ENCODE measurements around the gene NWD2. TPM values are rescaled to one million over a fixed set of nuclear protein-coding genes. Genes with fewer than 3 reads are reported as not detected.
A peak's percentile ranks its signal among the peaks of the same experiment; 100 is the strongest.
"Not testable (repeated sequence)": the region's sequence is repeated elsewhere in the genome, so short reads cannot be mapped to it uniquely, and the experiment has no call there.

Gene NWD2, protein sequence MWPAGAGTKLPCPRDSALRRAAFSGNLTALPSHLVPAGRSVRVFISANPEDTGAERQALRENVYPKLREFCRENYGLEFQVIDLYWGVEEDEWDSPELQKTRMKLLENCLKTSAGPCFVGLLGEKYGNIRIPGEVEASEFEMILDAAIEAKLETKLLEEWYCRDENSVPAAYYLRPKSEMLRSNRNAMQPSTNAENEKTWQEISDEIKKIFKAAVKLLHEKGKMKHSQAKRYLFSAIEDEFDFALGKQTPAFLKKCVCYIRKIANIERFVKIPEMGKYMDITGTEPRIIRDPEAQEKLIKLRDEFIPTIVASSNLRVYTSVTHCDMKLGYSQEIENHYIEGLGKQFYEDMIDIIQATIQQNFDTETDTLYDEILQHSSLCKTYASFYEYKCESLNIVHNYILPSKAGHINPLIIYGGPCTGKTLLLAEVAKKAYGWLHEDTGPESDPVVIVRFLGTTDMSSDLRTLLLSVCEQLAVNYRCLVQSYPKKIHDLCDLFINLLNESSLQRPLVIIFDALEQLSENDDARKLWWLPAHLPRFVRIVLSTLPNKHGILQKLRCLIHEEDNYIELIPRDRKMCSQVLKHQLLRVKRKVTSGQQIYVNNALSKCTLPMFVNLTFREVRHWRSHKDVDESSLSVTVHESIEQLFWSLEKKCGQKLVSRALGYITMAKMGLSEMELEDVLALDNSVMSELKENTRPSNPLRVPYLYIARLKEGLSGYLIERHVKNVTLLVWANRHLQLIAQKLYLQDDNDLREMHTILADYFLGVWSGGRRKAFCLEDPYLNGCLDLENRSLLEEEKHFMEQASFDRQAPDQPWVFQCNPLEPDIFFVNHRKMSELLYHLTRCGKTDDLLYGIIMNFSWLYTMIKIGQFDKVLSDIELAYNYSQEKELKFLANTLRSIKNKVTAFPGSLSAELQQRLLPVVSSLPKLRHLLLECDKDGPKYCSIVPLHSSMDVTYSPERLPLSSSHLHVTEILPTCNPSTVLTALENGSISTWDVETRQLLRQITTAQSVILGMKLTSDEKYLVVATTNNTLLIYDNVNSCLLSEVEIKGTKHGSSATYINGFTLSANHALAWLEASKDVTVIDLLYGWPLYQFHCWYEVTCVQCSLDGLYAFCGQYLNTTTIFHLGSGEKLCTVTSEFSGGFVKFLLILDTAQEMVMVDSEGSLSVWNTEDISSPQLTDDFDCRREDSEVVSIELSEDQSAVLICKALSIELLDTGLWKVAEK (N-terminal part only)
- not detected for total RNA-seq

DNA sequence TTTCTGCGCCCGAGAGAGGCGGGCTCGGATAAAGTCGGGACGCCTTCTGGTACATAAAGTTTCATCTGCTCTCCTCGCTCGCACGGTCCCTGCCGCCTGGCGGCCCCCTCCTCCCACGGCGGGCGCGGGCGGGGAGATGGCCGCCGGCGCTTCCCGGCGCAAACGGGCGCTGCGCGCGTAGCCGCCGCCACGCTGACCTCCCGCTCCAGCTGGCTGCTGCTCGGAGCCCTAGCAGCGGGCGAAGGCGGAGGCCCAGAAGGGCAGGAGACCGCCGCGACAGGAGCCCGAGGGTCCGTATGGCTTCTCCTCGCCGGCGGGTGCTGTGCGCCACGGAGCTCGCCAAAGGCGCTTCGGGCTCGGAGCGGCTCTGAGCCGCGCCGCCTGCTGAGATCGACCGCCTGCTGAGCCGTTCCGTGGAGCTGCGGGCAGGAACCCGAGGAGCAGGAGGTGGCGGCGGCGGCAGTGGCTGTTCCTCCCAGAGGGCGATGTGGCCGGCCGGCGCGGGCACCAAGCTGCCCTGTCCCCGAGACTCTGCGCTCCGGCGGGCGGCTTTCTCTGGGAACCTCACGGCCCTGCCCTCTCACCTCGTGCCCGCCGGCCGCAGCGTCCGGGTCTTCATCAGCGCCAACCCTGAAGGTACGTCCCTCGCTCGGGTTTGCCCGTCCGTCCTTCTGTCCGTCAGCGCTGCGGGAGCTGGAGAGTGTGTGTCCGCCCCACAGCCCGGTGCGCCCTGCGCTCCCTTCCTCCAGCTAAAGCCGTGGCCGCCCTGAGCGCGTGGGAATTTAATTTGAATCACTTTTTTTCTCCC is at the start of gene NWD2:
Gene NWD2, plus strand, starts transcription at position 161 of the 808 bp plus-strand sequence. Its CDS starts 325 bp downstream, at position 486.
- DNase-seq (ENCODE audit: low spot score) (no peak), ATAC-seq (peak; percentile 38)

DNA sequence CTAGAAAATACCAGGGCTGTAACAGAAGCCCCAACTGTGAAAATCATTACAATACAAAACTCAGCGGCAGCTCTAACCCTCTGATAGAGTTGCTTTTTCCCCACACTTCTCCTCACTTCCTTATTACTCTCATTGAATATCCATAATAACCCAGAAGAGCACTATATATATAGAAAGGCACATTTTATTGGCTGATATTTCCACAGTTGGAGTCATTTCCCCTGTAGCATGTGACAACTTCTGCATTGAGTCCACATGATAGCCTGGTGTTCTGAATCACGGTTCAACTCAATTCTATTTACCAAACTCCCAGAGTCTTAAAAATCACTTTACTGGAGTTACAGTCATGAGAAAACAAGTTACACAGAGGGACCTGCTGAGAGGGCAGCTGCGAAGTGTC is 46.6 kb upstream of the NWD2 start:
- DNase-seq (ENCODE audit: low spot score) (no peak), ATAC-seq (no peak)

DNA sequence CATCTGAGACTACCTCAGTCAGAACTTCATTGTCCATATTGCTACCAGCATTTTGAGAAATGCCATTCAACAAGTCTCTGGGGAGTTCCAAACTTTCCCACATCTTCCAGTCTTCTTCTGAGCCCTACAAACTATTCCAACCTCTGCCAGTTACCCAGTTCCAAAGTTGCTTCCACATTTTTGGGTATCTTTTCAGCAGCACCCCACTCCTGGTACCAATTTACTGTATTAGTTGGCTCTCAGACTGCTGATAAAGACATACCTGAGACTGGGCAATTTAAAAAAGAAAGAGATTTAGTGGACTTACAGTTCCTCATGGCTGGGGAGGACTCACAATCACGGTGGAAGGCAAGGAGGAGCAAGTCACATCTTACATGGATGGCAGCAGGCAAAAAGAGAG is 39.8 kb upstream of the NWD2 start:
- not testable (repeated sequence) for DNase-seq (ENCODE audit: low spot score); ATAC-seq

DNA sequence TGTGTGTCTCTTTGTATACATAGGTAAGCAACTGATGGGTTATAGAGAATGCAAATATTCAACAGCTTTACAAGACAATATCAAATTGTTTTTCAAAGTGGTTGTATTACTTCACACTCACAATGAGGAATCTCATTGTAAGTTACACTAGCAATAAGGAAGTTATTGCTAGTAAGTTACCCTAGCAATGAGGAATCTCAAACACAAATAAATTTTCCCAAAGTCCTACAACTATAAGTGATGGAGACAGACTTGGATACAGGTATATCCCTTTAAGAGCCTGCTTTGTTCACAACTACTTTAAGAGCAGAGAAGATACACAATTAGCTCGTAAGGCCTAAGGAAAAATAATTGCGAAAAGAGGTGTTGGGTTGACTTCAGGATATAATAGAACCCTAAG is 28.3 kb upstream of the NWD2 start:
- no peak for ATAC-seq

DNA sequence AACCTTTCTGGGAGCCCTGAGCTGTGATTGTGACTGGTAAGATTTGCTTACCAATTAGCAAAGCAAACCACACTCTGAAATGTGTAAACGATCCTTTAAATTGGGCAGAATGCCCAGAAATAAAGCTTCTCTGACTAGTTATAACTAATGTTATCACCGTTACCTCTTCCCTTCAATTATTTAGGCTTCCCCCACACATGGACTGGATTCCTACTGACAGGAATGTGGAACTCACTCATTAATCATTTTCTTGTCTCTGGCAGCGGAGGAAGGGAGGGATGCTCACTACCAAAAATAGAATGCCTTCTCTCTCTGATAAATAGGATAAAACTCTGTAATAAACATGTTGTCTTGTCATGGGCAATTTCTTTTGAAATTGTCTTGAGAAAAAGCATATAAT is 25.3 kb upstream of the NWD2 start:
- ATAC-seq (no peak), DNase-seq (ENCODE audit: low spot score) (no peak)

More for the DNA sequence above, 28.3 kb upstream of the NWD2 start:
- no peak for DNase-seq (ENCODE audit: low spot score)

DNA sequence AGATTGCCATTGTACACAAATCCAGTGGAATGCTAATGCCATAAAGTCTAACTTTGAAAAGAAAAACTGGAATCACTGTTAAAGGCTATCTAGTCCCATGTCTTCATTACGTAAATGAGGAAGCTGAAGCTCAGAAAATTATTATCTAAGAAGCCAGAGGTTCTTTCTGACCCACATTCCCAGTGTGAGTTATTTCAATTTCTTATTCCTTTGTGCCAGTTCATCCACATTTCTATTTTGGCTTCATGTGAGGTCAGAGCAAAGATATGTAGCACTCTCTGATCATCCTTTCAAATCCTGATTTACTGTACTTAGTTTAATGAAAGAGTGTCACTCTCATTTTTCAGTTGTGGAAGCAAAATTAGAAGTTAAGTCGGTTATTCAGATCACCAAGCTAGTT is 24.6 kb upstream of the NWD2 start:
- DNase-seq (ENCODE audit: low spot score) (no peak), ATAC-seq (no peak)

DNA sequence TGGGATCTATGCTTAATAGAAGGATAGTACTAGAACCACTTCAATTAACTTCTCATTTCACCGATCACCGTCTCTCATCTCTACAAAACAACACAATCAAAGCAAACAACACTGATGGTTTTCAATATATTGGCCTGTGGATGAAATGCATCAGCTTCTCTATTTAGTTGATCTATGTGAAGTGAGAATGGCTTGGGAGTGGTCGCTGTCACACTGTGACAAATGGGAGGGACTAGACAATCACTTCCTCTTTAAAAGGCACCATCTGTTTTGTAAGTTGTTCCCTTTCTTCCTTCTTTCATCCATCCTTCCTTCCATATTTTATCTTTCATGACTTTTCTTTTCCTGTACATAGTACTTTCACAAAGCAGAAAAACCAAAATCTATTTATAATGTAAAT is 23.9 kb upstream of the NWD2 start:
- DNase-seq (ENCODE audit: low spot score), result no peak
- ATAC-seq, result no peak

DNA sequence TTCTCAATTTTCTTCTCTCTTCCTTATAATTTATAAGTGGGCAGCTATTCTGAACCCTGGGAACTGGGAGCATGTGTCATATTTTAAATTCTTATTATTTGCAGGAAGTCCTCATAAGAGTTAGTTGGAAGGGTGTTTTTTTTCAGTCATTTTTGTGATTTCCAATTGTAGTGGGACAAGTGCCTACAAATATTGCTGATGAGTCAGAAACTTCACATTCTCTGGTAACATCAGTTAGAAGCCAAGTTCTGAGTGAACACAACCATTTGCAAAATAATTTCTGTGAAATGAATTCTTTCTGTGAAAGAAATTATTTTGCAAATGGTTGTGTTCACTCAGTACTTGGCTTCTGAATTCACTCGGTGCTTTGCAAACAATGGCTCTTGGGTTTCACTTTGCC is 20.8 kb upstream of the NWD2 start:
- ATAC-seq (no peak), DNase-seq (ENCODE audit: low spot score) (no peak)

DNA sequence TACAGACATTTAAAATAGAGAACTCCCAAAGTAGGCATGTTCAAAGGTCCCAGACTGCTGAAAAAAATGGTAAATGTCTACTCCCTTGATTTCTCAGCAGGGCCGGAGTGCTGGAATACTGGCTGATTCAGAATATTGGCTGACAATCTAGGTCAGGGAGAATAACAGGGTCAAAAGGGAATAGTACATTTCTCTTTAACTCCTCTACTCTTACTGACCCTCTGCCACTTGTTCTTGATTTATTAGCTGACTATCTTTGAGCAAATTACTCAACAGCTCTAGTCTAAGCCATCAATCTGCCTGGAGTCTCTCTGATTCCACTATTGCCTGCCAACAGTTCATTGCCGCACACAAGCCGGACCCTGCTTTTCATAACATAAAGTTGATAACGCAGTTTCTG is 19.7 kb upstream of the NWD2 start:
- no peak for ATAC-seq
- no peak for DNase-seq (ENCODE audit: low spot score)

DNA sequence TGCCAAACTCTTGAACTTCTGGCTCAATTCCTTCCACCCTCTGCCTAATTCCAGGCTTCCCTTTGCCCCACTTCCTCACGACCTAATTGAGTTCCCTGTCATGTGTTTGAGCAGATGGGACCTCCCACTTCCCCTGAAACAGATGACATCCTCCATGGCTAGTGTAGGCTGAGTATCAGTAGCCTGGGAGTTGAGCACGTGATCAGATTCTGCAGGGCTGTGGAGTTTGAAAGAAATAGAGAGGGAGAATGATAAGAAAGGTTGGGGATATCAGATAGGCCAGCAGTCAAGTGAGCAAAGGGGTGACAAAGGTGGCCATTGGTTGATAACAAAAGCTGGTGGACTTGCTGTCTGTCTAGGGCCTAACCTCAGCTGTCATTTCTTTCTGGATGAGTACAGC is 18.8 kb upstream of the NWD2 start:
- ATAC-seq (no peak), DNase-seq (ENCODE audit: low spot score) (no peak)

DNA sequence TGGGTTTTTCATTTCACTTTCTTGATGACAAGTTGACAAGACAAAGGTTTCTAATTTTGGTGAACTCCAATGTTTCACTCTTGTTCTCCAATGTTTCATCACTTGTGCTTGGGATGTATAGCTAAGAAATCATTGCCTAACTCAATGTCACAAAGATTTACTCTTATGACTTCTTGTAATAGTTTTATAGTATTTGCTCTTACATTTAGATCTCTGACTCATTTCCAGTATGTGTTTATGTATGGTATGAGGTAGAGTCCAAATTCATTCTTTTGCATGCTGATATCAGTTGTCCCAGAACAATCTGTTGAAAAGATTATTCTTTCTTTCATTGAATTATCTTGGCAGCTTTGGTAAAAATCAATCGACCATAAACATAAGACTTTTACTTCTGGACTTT is 12.2 kb upstream of the NWD2 start:
- DNase-seq (ENCODE audit: low spot score), result no peak

DNA sequence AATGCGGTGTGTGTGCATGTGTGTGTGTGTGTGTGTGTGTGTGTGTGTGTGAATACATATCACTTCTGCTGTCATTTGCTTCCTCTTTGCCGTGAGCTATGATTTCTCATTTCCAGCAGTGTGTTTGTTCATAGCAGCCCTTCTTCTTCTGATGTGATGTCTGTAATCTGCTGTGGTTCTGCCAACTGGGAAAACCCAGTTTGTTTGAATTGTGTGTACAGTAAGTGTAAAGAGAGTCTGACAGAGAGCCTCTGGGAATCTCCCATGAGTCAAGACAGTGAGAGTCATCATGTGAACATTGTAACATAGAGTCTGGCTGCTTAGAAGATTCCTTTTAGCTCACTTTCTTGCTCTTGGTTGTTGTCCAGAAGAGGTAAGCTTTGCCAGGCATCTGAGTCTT is 8.4 kb upstream of the NWD2 start:
- DNase-seq (ENCODE audit: low spot score) (no peak), ATAC-seq (no peak)

More for the DNA sequence above, 12.2 kb upstream of the NWD2 start:
- no peak for ATAC-seq

DNA sequence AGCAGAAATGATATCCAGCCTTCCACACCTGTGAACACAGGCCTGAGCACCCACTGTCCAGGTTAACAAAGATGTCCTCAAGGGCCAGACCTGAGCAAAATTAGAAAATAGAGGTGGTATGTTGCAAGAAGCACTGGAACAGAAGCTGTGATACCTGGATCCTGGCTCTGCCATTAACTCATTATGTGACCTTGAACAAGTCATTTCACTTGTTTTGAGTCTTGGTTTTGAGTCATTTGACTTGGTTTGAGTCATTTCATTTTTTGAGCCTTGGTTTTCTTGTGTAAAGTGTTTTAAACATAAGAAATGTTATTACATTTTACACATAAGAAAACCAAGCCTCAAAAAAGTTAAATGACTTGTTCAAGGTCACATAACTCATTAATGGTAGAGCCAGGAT is 2.9 kb upstream of the NWD2 start:
- DNase-seq (ENCODE audit: low spot score) (no peak), ATAC-seq (no peak)

DNA sequence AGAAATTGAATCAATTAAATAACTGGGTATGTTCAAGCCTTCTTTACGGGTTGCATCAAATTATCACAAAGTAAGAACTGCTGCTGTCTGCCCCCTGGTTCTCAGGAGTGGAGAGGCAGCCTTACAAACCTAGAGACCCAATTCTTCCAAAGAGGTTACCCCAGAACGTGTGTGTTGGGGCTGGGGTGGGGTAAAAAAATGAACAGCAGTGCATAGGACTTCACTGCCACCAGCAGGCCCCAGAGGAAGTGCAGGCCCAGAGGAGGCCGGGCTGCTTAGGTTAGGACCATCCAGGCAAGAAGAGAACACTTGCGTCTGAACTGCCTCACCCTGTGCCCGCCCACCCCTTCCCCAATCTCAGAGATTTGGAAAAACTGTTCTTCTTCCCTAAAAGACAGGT is 1.5 kb upstream of the NWD2 start:
- ATAC-seq (no peak), DNase-seq (ENCODE audit: low spot score) (no peak)

DNA sequence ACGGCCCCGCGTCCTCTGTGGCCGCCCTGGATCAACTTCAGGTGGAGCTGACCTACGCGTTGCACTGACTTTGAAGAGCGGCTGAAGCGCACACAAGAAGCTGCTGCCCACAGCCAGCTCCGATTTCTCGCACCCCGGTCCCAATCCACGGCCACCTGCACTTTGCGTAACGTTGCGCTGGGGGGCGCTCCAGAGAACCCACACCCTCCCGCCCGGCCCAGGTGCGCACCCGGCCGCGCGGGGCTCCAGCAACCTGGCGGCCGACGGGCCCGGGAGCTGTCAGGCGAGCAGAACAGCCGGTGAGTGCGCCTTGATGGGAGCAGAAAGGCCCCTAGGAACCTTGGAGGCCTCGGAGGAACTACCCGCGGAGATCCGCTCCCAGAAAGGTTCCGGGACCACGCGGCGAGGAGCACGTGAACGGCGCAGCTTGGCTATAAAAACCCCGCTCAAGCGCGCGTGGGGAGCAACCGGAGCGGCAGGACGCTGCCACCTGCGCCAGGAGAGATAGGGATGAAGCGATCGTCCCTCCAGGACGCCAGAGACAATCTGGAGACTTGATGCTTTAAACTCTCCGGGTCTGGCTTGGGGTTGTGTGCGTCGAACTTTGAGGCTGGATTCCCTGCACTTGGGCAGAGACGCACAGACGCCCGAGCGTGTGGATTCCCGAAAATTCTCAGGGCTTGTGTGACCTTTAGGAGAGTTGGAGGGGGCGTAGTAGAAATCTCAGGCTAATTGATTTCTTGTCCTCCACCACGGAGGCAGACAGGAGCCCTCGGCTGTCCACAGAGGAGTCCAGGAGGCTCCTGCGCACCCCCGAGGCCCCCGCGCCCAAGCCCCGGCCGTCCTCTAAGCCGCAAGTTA is 591 bp upstream of the NWD2 start:
- DNase-seq (ENCODE audit: low spot score) (no peak), ATAC-seq (no peak)

DNA sequence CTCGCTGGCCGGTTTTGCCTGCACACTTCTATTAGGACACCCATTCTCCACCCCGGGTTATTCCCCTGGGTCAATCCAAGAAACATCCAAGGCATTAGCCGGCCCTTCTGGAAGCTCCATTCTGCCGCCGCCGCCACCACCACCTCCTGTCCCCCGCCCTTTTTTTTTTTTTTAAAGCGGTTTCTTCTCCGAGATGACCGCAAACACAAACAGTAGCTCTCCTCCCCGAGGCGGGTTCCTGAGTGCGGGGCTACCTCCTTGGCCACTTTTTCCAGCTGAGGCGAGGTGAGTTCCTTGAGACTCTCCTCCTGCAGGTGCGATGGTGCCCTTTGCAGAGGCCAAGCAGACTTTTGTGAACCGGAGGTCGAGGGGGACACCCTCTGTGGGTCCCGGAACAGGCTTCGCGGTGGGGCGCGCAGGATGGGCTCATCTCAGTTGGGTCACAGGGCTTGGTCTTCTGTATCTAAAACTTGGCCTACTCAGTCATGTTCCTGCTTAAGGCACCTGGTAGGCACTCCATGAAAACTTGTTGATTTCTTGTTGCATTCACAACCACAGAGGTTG is 930 bp downstream of the NWD2 start:
- no peak for DNase-seq (ENCODE audit: low spot score)

DNA sequence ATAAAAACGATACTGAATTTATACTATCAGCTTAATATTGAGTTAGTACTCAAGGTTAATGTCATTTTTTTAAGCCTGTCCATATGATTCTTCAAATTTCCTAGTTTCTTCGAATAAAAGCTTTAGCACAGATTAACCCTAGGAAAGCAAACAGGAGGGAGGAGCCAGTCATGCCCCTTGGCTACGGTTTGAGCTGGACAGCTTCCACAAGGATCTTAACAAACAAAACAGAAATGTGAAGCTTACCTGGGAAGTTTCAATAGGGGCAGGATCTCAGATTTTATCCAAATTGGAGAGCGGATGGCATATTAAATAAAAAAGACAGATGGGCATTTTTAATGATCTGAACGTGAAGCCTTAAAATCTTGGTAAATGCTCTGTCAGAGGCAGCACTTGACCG is 2.3 kb downstream of the NWD2 start:
- ATAC-seq, result no peak
- no peak for DNase-seq (ENCODE audit: low spot score)

More for the DNA sequence above, 930 bp downstream of the NWD2 start:
- no peak for ATAC-seq

DNA sequence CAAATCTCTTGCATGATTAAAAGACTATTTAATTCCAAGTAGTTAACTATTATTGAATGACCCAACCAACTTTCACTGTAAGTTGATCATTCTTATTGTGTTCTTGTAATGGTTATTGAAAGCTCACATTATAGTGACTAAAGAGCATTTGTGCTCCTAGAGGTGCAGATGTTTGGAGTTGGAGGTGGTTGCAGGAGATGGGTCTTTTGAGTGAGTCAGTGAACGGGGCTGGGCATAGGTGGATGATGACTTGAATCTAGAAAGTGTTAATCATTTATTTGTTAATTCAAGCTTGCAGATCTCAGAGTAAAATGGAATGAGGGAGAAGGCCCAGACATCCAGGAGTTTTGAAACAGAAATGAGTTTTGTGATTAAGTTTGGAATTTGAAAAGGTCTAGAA is 13.7 kb downstream of the NWD2 start:
- DNase-seq (ENCODE audit: low spot score) (no peak), ATAC-seq (no peak)

DNA sequence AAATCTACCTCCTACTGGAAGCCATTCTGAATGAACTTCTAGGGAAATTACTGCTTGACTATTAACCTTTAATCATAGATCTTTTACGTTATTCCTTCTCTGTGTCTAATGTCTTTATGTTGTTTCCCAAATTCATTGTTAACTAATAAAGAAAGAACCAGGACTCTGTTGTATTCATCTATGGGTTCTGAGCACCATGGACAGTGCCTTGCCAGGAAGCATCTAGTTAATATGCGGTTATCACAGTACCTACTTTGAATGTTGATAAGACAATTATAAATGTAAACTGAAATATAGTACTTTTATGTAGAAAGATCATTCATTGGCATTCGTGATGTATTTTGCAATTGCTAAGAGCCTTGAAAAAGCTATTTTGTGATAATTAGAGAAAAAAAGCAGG is 23.8 kb downstream of the NWD2 start:
- DNase-seq (ENCODE audit: low spot score) (no peak), ATAC-seq (no peak)
